Mucosa of descending colon (tissue), 3 donors: ENCODE data around the gene BUD13. TPM values are rescaled to one million over a fixed set of nuclear protein-coding genes. Genes with fewer than 3 reads are reported as not detected.

Experiments
- ATAC-seq: fragments of 200-7000 bp; cut with Tn5 transposase; one replicate; pipeline ENCODE4 v1.9.1; 2020; ENCODE audit warnings: mild to moderate bottlenecking, moderate library complexity
- DNase-seq, 3 donors: peaks; one replicate each; pipeline ENCODE4 v3.0.0-alpha.2; 2020
- H3K36me3 ChIP-seq: fragments of 200-600 bp; one replicate; pipeline ENCODE4 v1.8.0; 2021; ENCODE audit warnings: low read depth, mild to moderate bottlenecking
- H3K4me1 ChIP-seq: fragments of 200-600 bp; one replicate; pipeline ENCODE4 v1.8.0; 2021; ENCODE audit warnings: low read depth, mild to moderate bottlenecking
- H3K4me3 ChIP-seq: fragments of 200-600 bp; one replicate; pipeline ENCODE4 v1.8.0; 2021; ENCODE audit warnings: mild to moderate bottlenecking
- H3K9me3 ChIP-seq: fragments of 200-600 bp; one replicate; pipeline ENCODE4 v1.8.0; 2021; ENCODE audit warnings: mild to moderate bottlenecking
- intact Hi-C, 2 donors: fragments of 100-400 bp; cut with DNase I in 1 of 2; cut with micrococcal nuclease in 1 of 2; formaldehyde crosslinking; loops; one replicate each; pipeline versions ENCODE4 v1.11.0 to v1.11.1; 2022; cut with DNase I, micrococcal nuclease
- total RNA-seq, 3 donors: library from RNA; stranded (reverse); fragmentation: NEBNext Ultra II Directional in 2 of 3; extraction: Animal tissue kit (Norgen Biotek cat#: 25700) in 2 of 3; gene quantifications; one replicate each; pipeline versions ENCODE4 v1.2.1 to v1.2.4, GENCODE V29; 2021 to 2023
- TF ChIP-seq, protein P1 (sequence below): fragments of 200-600 bp; IDR thresholded peaks from one replicate; pipeline ENCODE4 v1.8.0; 2022; ENCODE audit warnings: antibody characterized with exemption, mild to moderate bottlenecking
- donor health status: DM: no; HTN: no; CAD: no; lungs with moderate emphysema.
- donor health status: DM: no; HTN: no; CAD: no.
- donor health status: DM: no; HTN: yes; CAD: no.

Gene BUD13
- total RNA-seq, 3 donors from 2014 or later = 15.6 to 18.9 (median 15.6) TPM

DNA sequence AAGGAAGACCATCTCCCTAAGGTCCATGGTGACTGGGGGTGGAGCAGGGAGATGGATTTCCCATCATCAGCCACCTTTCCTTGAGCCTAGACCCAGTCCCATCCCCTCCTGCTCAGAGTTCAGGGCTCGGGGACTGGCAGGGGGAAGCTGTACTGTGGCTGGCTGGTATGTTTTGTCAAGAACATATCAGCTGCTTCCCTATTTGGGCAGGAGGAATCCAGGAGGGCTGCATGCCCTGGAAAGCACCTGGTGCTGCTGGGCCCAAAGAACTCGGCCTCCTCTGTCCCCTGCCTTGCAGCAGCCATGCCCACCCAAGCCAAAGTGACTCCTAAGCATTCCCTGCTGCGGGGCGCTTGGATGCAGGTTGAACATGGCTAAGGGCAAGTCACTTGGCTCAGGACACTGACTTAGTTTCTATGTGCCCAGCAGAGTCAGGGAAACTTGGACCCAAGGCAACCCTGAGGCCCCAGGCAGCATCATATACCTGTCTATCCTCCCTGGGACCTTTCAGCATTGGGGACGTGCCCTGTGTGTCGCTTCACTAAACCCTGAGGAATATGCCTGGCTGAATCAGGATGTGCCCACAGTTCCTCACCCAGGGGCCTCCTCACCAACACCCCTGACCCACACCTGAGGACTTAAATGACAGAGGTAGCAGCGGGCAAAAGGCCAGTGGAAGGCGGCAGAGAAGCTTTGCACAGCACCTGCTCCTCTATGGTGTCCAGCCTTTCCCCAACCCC, 43.1 kb downstream of the BUD13 start:
- ATAC-seq (no peak), DNase-seq (peak in 1 of 3 donors; percentile 12)
- intact Hi-C loops = no loop called here
- Histone ChIP-seq H3K9me3 (no peaks in the 10 kb centered on the region), H3K4me1 (no peaks in the 10 kb centered on the region), H3K4me3 (no peak overlapping the region), H3K36me3 (no peaks in the 10 kb centered on the region)
- TF ChIP-seq, protein P1, sequence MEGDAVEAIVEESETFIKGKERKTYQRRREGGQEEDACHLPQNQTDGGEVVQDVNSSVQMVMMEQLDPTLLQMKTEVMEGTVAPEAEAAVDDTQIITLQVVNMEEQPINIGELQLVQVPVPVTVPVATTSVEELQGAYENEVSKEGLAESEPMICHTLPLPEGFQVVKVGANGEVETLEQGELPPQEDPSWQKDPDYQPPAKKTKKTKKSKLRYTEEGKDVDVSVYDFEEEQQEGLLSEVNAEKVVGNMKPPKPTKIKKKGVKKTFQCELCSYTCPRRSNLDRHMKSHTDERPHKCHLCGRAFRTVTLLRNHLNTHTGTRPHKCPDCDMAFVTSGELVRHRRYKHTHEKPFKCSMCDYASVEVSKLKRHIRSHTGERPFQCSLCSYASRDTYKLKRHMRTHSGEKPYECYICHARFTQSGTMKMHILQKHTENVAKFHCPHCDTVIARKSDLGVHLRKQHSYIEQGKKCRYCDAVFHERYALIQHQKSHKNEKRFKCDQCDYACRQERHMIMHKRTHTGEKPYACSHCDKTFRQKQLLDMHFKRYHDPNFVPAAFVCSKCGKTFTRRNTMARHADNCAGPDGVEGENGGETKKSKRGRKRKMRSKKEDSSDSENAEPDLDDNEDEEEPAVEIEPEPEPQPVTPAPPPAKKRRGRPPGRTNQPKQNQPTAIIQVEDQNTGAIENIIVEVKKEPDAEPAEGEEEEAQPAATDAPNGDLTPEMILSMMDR = no peak

GRCh38 chr11:116727990-116728389, 44.8 kb downstream of the BUD13 start:
- Histone ChIP-seq H3K9me3 (no peaks in the 10 kb centered on the region), H3K4me1 (no peaks in the 10 kb centered on the region), H3K4me3 (no peak overlapping the region), H3K36me3 (no peaks in the 10 kb centered on the region)
- DNase-seq (peak in 1 of 3 donors; percentile 3), ATAC-seq (no peak)
- intact Hi-C loops = no loop called here
- TF ChIP-seq, protein P1 = no peak

- intact Hi-C loops = no loop called here
- H3K36me3 ChIP-seq = no peaks in the 10 kb centered on the region
- TF ChIP-seq, protein P1 = no peak
- DNase-seq (peak in 1 of 3 donors; percentile 15), ATAC-seq (peak; percentile 11)
- no peaks in the 10 kb centered on the region for H3K9me3 ChIP-seq
- no peak overlapping the region for H3K4me3 ChIP-seq
- H3K4me1 ChIP-seq = no peaks in the 10 kb centered on the region
These were observed 47.2 kb downstream of the BUD13 start for GRCh38 chr11:116725434-116726221.

GRCh38 chr11:116724813-116725212, 48.0 kb downstream of the BUD13 start:
- Histone ChIP-seq H3K4me3 (no peak overlapping the region), H3K4me1 (no peaks in the 10 kb centered on the region), H3K9me3 (no peaks in the 10 kb centered on the region), H3K36me3 (no peaks in the 10 kb centered on the region)
- intact Hi-C loops = no loop called here
- no peak for DNase-seq
- no peak for ATAC-seq
- TF ChIP-seq, protein P1 = no peak

DNA sequence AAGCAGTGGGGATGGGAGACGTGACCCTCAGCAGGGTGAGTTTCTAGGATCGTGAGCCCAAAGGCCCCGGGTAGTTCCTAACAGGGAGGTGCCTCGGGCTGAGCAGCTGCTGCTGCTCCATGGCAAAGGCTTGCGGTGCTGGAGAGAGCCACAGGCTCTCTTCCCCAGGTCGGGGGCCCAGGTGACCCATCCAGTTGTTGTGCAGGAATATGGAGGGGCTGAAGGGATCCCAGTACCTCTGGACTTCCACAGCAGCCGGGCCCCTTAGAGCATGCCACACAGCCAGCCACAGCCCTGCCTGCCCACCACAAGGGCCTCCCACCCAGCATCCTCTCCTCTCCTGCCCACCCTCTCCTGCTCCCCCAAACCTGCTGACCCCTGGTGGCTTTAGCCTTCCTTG, 49.3 kb downstream of the BUD13 start:
- Histone ChIP-seq H3K9me3 (no peaks in the 10 kb centered on the region), H3K36me3 (no peaks in the 10 kb centered on the region), H3K4me3 (no peak overlapping the region), H3K4me1 (no peaks in the 10 kb centered on the region)
- intact Hi-C loops = no loop called here
- ATAC-seq (no peak), DNase-seq (peak in 1 of 3 donors; percentile 11)
- TF ChIP-seq, protein P1 = no peak
